GM12878 (cell line): Measurements from ENCODE around the gene LARP4B.

Experiments used
- BACH1 ChIP-seq: fragments of 450-650 bp; IDR thresholded peaks from 2 replicates; pipeline ENCODE4 v1.6.1; 2017; ENCODE audit warnings: mild to moderate bottlenecking, borderline replicate concordance
- EP300 ChIP-seq, 2 experiments: fragments of 150-350 bp in 1 of 2; IDR thresholded peaks; 2 replicates each; pipeline ENCODE4 v1.6.1; 2011 to 2012; ENCODE audit warnings: low read depth in 2 of 2, low read length in 2 of 2, borderline replicate concordance in 1 of 2, improper control_type of control experiment in 1 of 2, inconsistent platforms in 1 of 2; ENCODE audit not compliant: control insufficient read depth in 1 of 2
- GATAD2B ChIP-seq: fragments of 450-650 bp; conservative IDR thresholded peaks from 2 replicates; pipeline ENCODE4 v1.6.1; 2017; ENCODE audit warnings: low read depth, mild to moderate bottlenecking, moderate library complexity
- TAF1 ChIP-seq: IDR thresholded peaks from 2 replicates; pipeline ENCODE4 v1.6.1; 2011; ENCODE audit warnings: mild to moderate bottlenecking, low read depth, low read length, borderline replicate concordance
- TCF7 ChIP-seq: IDR thresholded peaks from 2 replicates; pipeline ENCODE4 v1.6.1; 2014; ENCODE audit warnings: antibody characterized with exemption, borderline replicate concordance
- TF ChIP-seq, protein P1 (sequence below): IDR thresholded peaks from 2 replicates; pipeline ENCODE4 v1.6.1; 2012; ENCODE audit warnings: low read depth, low read length, improper control_type of control experiment

DNA sequence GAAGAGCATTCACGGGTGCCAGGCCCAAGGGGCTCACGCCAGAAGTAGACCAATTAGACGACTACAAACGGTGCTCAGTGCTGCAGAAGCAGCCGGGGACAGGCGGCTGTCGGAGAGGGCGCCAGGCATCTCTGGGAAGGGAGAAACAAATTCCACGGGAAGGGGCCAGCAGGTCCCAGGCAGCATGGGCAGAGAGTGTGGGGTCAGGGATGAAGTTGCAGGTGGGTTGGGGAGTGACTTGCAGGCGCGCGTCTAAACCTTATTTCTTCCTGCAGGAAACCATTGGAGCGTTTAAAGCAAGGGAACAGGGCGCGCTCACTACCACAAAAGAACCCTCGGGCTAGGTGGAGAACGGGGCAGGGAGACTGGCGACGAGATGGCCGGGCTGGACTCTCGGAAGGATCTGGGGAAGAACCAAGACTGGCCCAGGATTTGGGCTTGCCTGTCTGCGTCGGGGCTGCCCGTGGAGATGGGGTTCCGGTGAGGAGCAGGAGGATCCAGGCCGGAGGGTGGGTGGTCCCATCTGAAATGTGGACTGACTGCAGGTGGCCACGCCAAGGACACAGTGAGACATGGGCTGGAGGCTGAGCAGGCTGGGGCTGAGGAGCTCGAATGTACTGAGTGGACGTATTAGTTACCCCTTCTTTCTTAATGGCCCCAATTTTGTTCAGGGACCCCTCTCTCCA lies 125.7 kb downstream of the LARP4B start:
- TF ChIP-seq BACH1 (no peak), TCF7 (no peak), TAF1 (no peak), GATAD2B (no peak), EP300 (IDR thresholded peaks at IDR 0.05; ENCODE audit: borderline replicate concordance in 1 of 2, control insufficient read depth in 1 of 2, low read depth in 2 of 2, low read length in 2 of 2) (no peak)
- TF ChIP-seq, protein P1, sequence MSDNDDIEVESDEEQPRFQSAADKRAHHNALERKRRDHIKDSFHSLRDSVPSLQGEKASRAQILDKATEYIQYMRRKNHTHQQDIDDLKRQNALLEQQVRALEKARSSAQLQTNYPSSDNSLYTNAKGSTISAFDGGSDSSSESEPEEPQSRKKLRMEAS, result no peak
